GM12801 (cell line): ENCODE data around the gene SUV39H2.

Source experiments
- TF ChIP-seq, protein P1 (sequence below): IDR thresholded peaks from one replicate; pipeline ENCODE4 v1.5.1; 2011; ENCODE audit warnings: control low read depth; ENCODE audit not compliant: insufficient read length; ENCODE audit errors: extremely low read depth

Gene SUV39H2

GRCh38 chr10:14949291-14949690 is 70.6 kb downstream of the SUV39H2 start:
- TF ChIP-seq, protein P1, sequence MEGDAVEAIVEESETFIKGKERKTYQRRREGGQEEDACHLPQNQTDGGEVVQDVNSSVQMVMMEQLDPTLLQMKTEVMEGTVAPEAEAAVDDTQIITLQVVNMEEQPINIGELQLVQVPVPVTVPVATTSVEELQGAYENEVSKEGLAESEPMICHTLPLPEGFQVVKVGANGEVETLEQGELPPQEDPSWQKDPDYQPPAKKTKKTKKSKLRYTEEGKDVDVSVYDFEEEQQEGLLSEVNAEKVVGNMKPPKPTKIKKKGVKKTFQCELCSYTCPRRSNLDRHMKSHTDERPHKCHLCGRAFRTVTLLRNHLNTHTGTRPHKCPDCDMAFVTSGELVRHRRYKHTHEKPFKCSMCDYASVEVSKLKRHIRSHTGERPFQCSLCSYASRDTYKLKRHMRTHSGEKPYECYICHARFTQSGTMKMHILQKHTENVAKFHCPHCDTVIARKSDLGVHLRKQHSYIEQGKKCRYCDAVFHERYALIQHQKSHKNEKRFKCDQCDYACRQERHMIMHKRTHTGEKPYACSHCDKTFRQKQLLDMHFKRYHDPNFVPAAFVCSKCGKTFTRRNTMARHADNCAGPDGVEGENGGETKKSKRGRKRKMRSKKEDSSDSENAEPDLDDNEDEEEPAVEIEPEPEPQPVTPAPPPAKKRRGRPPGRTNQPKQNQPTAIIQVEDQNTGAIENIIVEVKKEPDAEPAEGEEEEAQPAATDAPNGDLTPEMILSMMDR, result no peak

GRCh38 chr10:14952851-14953423 is 74.3 kb downstream of the SUV39H2 start:
- TF ChIP-seq, protein P1, result no peak

DNA sequence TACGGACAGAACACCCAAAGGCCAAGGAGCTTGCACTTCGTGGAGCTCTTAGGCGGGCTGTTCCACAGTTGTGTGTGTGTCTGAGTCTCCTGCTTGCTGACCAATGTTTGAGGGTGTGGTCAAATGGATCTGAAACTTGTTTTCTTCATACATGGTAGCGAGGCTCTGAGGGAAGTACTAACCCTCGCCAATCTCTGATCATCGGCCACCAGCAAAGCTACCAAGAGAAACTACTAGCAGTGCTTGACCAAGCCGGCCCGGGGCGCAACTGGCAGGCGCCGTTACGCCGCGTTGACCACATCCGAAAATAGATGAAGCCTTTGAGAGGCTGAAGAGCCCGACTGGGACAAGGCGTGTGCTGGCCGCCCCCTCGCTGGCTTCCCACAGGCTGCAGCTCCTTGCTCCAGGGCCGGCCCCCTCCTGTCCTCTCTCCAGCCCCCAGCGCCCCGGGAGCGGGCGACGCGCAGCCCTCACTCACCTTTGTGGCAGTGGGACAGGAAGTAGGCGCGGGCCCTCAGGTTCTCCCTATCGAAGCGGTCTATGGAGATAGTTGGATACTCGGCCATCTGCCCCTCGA is 74.8 kb downstream of the SUV39H2 start:
- TF ChIP-seq, protein P1, result no peak
